ENCODE data around the gene WASF2. TPM values are rescaled to one million over a fixed set of nuclear protein-coding genes. Genes with fewer than 3 reads are reported as not detected.

Gene WASF2
- polyA plus RNA-seq, 1 donor from 2014 or later = 2.5 TPM

GRCh38 chr1:27383661-27384060 is 106.3 kb downstream of the WASF2 start:
- no peaks in the 10 kb centered on the region for H4K20me1 ChIP-seq (ENCODE audit: insufficient read depth)
- H3K4me2 ChIP-seq (ENCODE audit: low read length) = no peak overlapping the region
- no peaks in the 10 kb centered on the region for H3K36me3 ChIP-seq (ENCODE audit: insufficient read depth, low read length)
- no peaks in the 10 kb centered on the region for H3F3A ChIP-seq (ENCODE audit: insufficient read depth, low read length, poor library complexity, severe bottlenecking)
- no peak overlapping the region for H3K9ac ChIP-seq (ENCODE audit: low read length)
- no peaks in the 10 kb centered on the region for H3K9me3 ChIP-seq (ENCODE audit: low read length)
- H2AFZ ChIP-seq (ENCODE audit: low read depth, low read length) = no peak overlapping the region
- H3K27ac ChIP-seq (ENCODE audit: low read length) = no peak overlapping the region
- H3K27me3 ChIP-seq (ENCODE audit: insufficient read depth, low read depth, low read length) = peaks cover 10% of the 10 kb centered on the region
- no peak for TF ChIP-seq CTCF (IDR thresholded peaks at IDR 0.05; ENCODE audit: poor library complexity, severe bottlenecking)
- no peak for TF ChIP-seq EP300 (conservative IDR thresholded peaks at IDR 0.05; ENCODE audit: poor library complexity, severe bottlenecking)
- no peak for TF ChIP-seq MXI1 (conservative IDR thresholded peaks at IDR 0.05; ENCODE audit: poor library complexity, severe bottlenecking)
- TF ChIP-seq POLR2AphosphoS5 (IDR thresholded peaks at IDR 0.05) = no peak
- no peak for TF ChIP-seq SMC3 (conservative IDR thresholded peaks at IDR 0.05; ENCODE audit: poor library complexity)
- no peak for TF ChIP-seq RAD21 (conservative IDR thresholded peaks at IDR 0.05)
- TF ChIP-seq EZH2 (IDR thresholded peaks at IDR 0.05; ENCODE audit: borderline replicate concordance, insufficient read depth, low read length, poor library complexity, severe bottlenecking) = no peak
- TF ChIP-seq REST (IDR thresholded peaks at IDR 0.05; ENCODE audit: borderline replicate concordance) = no peak
- TF ChIP-seq TAF1 (IDR thresholded peaks at IDR 0.05; ENCODE audit: low read depth) = no peak
- H3K4me3 ChIP-seq (ENCODE audit: low read length) = no peak overlapping the region
- no peaks in the 10 kb centered on the region for H3K79me2 ChIP-seq (replicated peaks; ENCODE audit: insufficient read depth, low read length)
- no peaks in the 10 kb centered on the region for H3K9me2 ChIP-seq (ENCODE audit: insufficient read depth, low read length)

GRCh38 chr1:27383039-27383605 is 106.8 kb downstream of the WASF2 start, which contains the start of gene CD164L2:
Gene CD164L2 (minus strand): TSS chr1:27383333. CDS start chr1:27383239, 94 bp downstream.
- H3K9ac ChIP-seq (ENCODE audit: low read length) = no peak within 1 kb of the TSS
- no peak within 1 kb of the TSS for H2AFZ ChIP-seq (ENCODE audit: low read depth, low read length)
- no peak for TF ChIP-seq CTCF (IDR thresholded peaks at IDR 0.05; ENCODE audit: poor library complexity, severe bottlenecking)
- TF ChIP-seq RAD21 (conservative IDR thresholded peaks at IDR 0.05) = no peak
- no peak for TF ChIP-seq POLR2AphosphoS5 (IDR thresholded peaks at IDR 0.05)
- no peak for TF ChIP-seq EP300 (conservative IDR thresholded peaks at IDR 0.05; ENCODE audit: poor library complexity, severe bottlenecking)
- no peak for TF ChIP-seq EZH2 (IDR thresholded peaks at IDR 0.05; ENCODE audit: borderline replicate concordance, insufficient read depth, low read length, poor library complexity, severe bottlenecking)
- TF ChIP-seq TAF1 (IDR thresholded peaks at IDR 0.05; ENCODE audit: low read depth) = no peak
- no peak for TF ChIP-seq MXI1 (conservative IDR thresholded peaks at IDR 0.05; ENCODE audit: poor library complexity, severe bottlenecking)
- no peak for TF ChIP-seq SMC3 (conservative IDR thresholded peaks at IDR 0.05; ENCODE audit: poor library complexity)
- TF ChIP-seq REST (IDR thresholded peaks at IDR 0.05; ENCODE audit: borderline replicate concordance) = no peak
- no peaks in the 10 kb centered on the region for H3K9me2 ChIP-seq (ENCODE audit: insufficient read depth, low read length)
- H3K27me3 ChIP-seq (ENCODE audit: insufficient read depth, low read depth, low read length) = peaks cover 10% of the 10 kb centered on the region
- H3K79me2 ChIP-seq (replicated peaks; ENCODE audit: insufficient read depth, low read length) = no peaks in the 10 kb centered on the region
- no peaks in the 10 kb centered on the region for H3K9me3 ChIP-seq (ENCODE audit: low read length)
- no peak within 1 kb of the TSS for H3K27ac ChIP-seq (ENCODE audit: low read length)
- H3K4me3 ChIP-seq (ENCODE audit: low read length) = no peak within 1 kb of the TSS
- H3F3A ChIP-seq (ENCODE audit: insufficient read depth, low read length, poor library complexity, severe bottlenecking) = no peaks in the 10 kb centered on the region
- no peaks in the 10 kb centered on the region for H3K36me3 ChIP-seq (ENCODE audit: insufficient read depth, low read length)
- no peak within 1 kb of the TSS for H3K4me2 ChIP-seq (ENCODE audit: low read length)
- no peaks in the 10 kb centered on the region for H4K20me1 ChIP-seq (ENCODE audit: insufficient read depth)
